T-helper 2 cell (primary cell): ENCODE data around the gene DNASE1L1.

Experiments used
- DNase-seq, 5 experiments: peaks; one replicate each; pipeline versions ENCODE4 v3.0.0 to v3.0.0-alpha.2; 2012 to 2022

Gene DNASE1L1

DNA sequence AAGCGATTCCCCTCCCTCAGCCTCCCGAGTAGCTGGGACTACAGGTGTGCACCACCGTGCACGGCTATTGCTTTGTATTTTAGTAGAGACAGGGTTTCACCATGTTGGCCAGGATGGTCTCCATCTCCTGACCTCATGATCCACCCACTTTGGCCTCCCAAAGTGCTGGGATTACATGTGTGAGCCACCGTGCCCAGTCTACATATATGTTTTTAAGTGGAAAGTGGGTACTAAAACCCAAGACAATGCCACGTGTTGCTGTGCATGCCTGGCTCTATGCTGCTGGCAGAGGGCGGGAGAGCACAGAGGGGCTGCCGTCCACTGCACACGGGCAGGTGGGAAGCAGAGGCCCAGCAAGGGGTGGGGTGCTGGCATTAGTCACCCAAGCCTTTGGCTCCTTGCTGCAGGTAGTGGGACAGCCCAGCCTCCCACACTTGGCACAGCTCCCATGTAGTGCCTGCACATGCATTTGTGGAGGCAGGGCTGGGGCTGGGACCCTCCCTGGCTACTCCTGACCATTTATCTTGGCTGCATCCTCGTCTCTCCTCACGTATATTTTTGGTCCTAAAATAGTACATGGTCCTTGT, 26.5 kb downstream of the DNASE1L1 start:
- DNase-seq, result no peak

DNA sequence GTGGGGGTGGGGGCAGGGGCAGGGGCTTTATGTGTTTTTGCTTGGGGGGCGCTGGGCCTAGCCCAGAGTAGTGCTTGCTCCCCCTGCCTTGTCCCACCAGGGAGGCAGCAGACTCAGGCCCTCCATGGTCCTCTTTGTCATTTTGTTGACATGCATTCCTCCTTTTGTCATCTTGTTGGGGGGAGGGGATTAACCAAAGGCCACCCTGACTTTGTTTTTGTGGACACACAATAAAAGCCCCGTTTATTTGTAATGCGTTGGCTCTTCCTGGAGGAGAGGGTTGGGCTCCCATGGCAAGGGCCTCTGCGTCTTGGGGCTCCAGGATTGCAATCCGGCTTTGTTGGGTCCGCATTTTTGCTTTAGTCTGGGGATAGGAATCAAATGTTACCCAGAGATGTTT, 27.8 kb downstream of the DNASE1L1 start:
- DNase-seq, result no peak

DNA sequence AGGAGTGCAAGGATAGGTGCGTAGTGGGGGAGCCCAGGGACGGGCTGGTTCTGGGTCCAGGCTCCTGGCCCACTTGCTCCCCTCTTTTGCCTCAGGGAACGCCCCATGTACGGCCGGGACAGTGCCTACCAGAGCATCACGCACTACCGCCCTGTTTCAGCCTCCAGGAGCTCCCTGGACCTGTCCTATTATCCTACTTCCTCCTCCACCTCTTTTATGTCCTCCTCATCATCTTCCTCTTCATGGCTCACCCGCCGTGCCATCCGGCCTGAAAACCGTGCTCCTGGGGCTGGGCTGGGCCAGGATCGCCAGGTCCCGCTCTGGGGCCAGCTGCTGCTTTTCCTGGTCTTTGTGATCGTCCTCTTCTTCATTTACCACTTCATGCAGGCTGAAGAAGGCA, 28.3 kb downstream of the DNASE1L1 start:
- DNase-seq, result no peak

DNA sequence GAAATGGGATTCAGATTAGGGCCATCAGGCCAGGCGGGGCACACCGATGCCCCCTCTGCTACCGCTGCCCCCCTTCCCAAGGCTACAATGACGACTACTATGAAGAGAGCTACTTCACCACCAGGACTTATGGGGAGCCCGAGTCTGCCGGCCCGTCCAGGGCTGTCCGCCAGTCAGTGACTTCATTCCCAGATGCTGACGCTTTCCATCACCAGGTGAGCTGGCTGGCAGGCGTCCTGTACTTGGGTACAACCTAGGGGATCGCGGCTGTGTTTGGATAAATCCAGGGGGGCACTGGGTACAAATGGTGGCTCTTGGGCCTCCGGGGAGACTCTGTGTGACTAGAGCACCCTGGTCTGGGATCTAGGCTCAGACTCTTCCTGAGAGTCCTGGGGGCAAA, 28.9 kb downstream of the DNASE1L1 start:
- DNase-seq, result no peak

DNA sequence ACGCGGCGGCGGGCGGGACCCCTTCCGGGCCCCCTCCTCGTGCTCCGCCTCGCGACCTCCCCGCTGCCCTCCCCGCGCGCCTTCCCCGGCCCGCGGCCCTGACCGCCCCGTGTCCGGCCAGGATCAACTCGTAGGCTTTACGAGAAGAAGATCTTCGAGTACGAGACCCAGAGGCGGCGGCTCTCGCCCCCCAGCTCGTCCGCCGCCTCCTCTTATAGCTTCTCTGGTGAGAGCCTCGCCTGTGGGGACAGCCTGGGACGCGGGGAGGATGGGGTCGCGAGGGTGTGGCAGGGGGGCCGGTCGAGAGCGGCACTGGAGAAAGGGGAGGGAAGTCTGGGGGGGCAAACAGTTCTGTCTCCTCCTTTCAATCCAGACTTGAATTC, 29.5 kb downstream of the DNASE1L1 start:
- DNase-seq, result no peak

DNA sequence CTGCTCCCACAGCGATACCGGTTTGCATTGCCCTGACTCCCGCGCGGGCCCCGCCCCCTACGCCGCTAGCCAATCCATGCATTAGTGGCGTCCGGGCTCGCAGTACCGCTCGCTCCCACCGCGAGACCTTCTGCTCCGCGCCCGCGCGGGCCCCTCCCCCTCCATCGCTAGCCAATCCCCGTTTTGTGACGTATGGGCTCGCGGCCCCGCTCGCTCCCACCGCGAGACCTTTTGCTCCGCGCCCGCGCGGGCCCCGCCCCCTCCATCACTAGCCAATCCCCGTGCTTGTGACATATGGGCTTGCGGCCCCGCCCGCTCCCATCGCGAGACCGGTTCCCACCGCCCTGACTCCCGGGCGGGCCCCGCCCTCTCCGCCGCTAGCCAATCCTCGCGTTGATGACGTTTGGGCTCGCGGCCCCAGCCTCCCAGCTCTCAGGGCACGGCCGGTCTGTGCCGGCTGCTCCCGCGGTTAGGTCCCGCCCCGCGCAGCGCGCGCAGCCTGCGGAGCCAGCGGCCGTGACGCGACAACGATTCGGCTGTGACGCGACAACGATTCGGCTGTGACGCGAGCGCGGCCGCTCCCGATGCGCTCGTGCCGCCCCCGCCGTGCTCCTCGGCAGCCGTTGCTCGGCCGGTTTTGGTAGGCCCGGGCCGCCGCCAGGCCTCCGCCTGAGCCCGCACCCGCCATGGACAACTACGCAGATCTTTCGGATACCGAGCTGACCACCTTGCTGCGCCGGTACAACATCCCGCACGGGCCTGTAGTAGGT, 30.1 kb downstream of the DNASE1L1 start, which contains the start of gene EMD:
TSS of gene EMD (plus strand) at position 497 of the 770 bp plus-strand sequence. CDS start at position 687, 190 bp downstream.
- peak; percentile 90 to 99 (median 95) for DNase-seq

DNA sequence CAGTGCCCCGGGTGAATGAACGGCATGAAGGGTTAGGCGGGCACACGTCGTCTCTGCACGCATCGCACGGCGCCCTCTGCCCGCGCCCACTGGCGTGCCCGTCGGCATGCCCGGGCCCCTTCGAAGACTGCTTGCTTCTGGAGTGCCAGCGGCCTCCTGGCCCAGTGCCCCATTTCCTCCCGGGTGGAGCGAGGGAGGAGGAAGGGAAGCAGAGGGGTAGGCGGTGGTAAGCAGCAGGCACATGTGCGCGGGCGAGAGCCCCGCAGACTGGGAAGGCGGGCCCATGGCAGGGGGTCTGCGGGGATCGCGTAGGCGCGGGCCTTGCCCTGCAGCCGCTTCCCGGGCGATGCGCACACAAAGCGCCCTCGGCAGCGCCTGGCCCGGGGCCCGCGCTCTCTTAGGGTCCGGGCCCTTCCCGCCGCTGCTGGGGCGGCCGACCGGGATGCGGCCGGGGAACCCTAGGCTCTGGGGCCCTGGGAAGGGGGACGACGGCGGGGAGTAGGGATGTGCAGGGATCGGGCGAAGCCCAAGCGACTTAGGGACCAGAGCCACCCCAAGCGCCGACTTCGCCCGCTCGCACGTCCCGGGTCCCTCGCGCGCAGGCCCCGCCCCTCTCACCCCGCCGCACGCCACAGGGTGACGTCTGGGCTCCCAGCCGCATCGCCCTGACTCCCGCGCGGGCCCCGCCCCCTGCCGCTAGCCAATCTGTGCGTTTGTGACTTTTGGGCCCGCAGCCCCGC, 30.8 kb downstream of the DNASE1L1 start:
- peak in 3 of 5 experiments; percentile 34 to 63 (median 55) for DNase-seq

DNA sequence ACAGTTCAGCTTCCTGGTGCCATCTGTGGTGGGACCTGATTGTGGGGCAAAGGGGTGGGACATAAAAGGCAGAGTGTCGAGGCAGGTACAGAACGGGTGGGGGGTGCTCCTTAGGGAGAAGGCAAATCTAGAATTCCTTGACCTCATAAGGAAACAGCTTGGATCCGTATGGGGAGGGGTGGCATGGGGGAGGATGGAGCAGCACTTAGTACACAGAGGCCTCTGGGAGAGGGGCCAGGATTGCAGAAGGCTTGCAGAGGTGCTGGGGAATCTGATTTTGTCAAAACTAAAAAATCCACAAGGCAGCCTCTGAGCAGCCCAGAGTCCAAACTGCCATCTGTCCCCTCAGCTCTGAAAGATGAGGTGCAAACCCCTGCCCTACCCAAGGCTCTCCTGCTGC, 32.3 kb downstream of the DNASE1L1 start:
- no peak for DNase-seq

DNA sequence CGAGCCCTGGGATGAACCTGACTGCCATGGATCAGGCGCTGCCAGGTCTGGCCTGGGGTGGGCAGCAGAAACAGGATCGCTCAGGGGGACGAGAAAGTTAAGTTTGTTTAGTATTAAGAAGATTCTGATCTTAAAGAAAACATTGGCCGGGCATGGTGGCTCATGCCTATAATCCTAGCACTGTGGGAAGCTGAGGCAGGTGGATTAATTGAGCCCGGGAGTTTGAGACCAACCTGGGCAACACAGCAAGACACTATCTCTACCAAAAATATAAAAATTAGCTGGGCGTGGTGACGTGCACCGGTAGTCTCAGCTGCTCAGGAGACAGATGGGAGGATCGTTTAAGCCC, 33.9 kb downstream of the DNASE1L1 start:
- no peak for DNase-seq

DNA sequence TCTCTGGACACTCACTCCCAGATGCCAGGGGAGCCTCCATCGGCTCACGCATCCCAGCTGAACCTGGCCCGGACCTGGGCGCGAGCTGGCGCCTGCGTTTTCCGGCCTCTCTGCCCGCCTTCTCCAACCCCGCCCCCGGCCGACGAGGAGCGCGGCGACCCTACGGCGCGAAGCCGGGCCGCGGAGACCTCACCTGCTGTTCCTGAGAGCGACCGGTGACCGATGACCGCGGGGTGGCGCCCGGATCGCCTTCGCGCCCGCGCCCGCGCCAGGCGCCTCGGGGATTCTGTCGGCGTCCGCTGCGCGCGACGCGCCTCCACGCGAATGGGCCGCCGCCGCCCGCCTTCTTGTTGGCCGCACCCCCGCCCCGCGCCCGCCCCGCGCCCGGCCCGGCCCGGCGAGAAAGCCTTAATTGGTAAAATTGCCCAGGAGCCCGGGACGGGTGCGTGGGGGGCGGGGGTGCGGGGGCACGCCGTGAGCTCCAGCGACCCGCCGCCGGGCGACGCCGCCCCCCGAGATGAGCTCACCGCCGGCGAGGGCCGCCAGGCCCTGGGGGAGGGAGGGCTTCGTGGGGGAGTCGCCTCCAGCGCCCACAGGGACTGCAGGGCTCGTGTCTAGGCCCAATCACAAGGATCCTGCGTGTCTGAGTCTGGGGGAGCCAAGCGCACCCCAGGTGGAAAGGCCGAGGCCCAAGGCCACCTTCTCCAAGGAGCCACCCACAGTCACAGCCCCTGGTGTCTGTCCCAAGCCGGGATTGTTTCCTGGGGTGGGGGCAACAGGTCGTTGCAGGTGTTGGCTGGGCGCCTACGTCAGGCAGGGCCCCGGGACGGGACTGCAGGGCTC, 34.5 kb downstream of the DNASE1L1 start, which contains the start of gene FLNA:
TSS of gene FLNA (minus strand) at position 322 of the 843 bp plus-strand sequence. CDS start 3,389 bp downstream, outside the sequence.
- DNase-seq, result peak in 1 of 5 experiments; percentile 27

DNA sequence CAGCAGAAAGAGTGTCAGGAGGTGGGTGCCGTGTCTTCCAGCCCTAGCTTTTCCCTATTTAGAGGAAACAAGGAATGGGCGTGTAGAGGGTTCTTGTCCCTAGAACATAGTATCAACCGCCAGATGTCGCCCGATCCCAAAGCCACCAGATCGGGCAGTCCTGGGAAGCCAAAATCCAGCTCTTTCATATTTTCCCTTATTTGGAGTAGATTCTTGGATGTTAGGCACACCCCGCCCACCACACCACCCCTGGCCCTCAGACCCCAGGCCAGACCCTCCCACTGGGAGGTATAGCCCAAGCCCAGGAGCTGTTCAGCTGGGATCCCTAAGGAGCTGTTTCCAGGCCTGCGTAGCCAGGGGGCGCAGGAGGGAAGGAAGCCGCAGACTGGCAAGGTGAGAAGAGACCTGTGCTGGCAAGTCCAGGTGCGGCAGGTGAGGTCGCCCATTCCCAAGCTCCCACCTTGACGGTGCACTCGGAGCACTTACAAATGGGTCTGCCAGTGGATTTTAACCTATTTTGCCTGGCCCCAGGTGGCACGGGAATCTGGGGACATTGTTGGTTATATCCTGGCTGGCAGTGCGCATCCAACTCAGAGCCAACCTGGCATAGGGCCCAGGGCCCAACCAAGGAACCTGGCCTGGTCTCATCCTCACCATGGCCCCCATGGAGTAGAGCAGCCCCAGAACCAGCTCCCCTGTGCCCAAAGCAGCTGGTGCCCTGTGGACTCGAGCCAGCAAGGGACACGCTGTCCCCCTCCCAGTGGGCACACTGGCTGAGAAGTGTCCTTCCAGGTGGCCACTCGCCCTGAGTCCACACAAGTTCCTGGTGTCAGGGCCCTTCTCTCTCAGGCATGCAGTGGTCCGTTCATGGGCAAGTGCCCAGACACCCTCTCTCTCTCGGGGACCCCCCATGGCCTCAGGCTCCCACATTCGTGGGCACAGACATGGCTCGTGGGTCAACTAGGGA, 35.4 kb downstream of the DNASE1L1 start:
- no peak for DNase-seq

DNA sequence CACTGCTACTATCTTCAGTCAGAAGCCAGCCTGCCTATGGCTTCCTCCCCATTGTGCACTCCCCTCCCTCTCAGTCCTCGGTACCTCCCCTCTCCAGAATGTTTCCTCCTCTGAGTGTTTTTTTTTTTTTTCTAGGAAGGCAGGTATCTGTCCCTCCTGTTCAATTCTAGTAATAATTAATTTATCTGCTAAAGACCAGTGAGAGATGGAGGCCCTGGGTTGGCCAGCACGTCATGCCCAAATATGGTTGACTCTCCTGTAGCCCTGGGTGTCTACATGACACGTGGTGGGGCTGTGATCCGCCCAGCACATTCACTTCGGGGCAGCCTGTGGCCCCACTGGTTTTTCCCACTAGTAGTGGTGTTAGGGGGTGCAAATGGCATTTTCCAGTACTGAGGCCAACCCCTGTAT, 36.4 kb downstream of the DNASE1L1 start:
- peak in 3 of 5 experiments; percentile 27 to 67 (median 48) for DNase-seq

DNA sequence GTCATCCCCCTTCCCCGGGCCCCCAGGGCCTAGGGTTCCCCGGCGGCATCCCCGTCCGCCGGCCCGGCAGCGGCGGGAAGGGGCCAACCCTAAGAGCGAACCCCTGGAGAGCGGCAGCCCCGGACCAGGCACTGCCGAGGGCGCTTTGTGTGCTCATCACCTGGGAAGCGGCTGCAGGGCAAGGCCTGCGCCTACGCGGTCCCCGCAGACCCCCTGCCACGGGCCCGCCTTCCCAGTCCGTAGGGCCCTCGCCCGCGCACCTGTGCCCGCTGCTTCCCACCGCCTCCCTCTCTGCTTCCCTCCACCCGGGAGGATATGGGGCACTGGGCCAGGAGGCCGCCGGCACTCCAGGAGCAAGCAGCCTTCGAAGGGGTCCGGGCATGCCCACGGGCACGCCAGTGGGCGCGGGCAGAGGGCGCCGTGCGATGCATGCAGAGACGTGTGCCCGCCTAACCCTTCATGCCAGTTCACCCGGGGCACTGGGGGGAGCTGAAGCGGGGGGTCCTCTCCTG, 37.2 kb downstream of the DNASE1L1 start:
- no peak for DNase-seq

DNA sequence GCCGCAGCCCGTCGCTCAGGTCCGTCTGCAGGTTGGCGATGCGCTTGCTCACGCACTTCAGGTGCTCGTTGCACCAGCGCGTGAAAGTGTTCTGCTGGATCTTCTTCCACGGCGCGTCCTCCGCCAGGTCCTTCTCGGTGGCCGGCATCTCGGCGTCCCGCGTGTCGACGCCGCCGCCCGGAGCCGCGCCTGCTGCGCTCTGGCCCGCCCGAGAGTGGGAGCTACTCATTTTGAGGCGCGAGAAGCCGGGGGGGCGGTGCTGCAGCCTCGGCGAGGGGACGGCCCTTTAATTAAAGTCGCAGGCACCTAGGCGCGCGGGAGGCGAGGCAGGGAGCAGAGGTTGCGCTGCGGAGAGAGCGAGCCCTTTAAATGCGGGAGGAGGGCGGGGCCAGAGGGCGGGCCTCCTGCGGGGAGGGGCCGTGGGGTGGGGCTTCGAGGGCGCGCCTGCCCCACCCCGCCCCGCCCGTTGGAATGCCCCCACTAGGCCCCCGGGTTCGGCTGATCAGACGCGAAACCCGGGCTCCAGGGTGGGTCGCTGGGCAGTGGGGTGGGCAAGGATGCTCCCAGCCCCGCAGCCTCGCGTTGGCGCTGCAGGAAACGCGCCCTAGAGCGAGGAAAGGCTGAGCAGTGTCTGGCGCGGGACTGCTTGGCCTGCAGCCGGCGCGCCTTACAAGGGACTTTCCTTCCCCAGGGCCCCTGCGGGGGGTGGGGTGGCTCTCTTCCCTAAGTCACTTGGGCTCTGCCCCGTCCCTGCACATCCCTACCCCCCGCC, 37.9 kb downstream of the DNASE1L1 start:
- peak; percentile 76 to 96 (median 88) for DNase-seq

DNA sequence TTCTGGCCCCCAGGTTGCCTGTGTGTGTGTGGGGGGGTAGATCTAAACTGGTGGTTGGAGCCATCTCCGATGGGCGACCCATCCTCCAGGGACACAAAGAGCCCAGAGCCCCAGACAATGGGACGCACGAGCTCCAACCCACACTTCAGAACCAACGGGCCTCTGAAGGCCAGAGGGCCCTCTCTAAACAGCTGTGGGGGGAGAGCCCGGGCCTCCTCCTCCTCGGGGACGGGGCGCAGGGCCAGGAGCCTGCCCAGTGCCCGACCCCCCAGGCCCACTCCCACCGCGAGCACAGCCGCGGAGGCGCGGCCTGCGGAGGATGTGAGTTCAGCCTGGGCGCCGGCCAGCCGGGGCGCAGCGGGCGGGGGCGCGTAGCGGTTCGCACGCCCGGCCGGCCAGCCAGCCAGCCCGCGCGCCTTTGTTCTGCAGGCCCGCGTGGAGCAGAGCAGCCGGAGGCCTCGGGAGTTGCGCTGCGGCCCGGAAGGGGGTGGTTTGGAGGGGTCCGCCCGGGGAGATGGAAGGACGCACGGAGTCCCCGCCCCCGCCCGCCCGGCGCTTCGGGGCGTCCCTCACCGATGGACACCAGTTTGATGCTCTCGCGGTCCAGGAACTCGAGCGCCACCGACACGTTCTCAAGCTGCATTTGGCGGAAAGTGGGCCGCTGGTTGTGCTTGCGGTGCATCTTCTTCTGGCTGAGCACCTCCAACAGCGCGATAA, 38.6 kb downstream of the DNASE1L1 start:
- no peak for DNase-seq

DNA sequence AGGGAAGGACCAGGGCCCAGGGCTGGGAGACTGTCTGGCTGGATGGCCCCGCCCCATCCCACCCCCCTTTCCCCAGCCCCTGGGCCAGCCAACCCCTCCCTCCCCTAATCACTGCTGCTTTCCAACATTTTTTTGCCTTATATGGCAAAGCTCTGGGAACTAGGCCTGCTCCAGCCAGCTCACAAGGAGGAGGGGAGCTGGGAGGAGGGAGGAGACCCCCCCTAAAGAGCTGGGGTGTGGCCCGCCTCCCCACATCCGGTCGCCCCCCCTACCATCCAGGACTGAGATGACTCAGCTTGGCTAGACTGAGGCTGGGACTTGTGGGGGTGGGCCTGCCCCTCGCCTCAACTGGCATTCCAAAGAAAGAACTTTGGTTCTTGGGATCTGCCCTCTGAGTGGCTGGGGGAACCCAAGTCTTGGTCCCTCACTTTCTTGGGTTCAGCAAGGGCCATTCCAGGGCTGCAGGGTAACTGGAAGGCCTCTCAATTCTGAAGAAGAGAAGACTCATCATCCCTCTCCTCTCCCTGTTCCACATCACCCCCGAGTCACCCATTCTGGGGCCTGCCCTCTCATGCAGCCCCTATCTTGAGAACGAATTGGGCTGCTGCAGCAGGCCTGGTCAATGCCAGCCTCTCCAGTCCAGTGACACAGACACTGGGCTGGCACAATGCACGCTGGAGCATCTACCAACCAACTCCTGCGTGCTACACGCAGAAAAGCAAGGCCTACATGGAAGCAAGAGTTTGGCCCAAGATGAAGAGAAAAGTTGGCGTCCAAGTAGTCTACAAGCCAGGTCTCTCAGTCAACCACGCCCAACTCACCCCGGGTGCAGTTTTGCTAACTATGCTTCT, 39.4 kb downstream of the DNASE1L1 start:
- DNase-seq, result peak; percentile 44 to 84 (median 68)

DNA sequence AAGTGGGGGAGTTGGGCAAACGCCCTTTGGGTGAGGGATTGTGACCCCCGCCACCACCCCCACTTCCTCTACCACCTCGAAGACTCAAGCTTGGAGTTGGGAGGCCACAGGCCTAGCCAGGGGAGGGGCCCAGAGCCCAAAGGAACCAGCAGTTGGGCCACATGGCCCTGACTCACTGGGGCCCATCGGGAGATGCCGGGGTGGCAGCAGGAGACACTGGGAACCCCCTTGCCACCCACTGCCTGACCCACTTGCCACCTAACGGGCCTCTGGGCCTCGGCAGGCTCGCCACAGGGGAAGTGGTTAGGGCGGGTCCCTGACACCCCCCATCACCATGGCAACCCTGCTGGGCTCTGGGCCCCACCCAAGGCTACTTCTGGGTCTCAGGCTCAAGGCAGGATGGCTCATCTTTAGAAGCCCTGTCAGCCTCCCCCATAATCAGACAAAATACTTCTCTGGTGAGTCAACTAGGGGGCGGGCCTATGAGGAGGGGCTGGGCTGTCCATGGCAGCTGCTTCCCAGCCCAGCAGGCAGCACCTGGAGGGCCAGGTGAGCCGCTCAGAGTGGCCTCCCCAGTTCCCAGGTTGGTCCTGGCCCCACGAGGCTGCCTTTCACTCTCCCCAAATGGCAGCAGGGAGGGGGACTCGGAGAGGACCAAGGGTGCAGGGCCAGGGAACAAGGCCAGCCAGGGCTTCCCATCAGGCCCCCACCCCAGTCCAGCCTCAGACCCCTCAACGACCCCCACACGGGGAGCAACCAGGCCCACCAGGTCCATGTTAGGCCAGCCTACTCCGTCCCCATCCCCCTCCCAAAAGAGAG, 40.2 kb downstream of the DNASE1L1 start:
- peak; percentile 60 to 99 (median 84) for DNase-seq
